HTERT RPE-1 (cell line): Measurements from ENCODE around the gene LYRM2.

Experiments used
- in situ Hi-C: fragments of 300-500 bp; cut with MboI; formaldehyde crosslinking; loops from 4 replicates; pipeline ENCODE4 v1.14.3; 2020; ENCODE audit warnings: low sequenced_read_pairs

LYRM2 gene, protein sequence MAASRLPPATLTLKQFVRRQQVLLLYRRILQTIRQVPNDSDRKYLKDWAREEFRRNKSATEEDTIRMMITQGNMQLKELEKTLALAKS

DNA sequence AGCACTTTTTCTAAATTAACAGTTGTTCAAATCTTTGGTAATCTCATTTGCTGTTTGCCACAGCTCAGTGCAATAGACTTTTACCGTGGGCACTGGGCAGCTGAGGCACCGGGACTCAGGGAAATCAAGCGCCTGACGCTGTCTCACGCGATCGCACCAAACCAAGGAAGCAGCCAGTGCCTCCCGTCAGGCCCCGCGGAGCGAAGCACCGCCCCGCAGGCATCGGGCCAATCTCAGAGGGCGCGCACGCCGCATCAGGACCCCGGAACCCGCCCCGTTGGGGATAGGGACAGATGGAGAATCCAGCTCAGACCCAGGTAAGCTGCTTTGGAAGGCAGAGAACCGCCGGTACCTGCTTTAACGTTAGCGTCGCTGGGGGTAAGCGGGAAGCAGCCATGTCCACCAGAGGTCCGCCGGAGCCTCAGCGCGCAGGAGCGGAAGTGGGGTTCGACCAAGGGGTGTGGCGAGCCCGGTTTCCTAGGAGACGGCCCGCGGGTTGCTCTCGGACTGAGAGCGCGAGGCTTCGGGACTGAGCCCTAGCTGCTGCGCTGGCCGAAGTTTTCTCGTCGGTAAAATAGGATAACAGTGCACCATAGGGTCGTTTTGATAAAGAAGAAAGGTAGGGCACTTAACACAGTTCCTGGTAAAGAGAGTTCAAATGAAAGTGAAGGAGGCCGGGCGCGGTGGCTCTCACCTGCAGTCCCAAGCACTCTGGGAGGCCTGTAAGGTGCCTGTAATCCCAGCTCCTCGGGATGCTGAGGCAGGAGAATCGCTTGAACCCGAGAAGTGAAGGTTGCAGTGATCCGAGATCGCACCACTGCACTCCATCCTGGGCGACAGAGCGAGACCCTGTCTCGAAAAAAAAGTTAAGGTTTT, at the start of gene LYRM2:
LYRM2 (minus strand) TSS at position 428 of the 876 bp plus-strand sequence; CDS start at position 397, 31 bp downstream.
- in situ Hi-C loops, result no loop called here

DNA sequence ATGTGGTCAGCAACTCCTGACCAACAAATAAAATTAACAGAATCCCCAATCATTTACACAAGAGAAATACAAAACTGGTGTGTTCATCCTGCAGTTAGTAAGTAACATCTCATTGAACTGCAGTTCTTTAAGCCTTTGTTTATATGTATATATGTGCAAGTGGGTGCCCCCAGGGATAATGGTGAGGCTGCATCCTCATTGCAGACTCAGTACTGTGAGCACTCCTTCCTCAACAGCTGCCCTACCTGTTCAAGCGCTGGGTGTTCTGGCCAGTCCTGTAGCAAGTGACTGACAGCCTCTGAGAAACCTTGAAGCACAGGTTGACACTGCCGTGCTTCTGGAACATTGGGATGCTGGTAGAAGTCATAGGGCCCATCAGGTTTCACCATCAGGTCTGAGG, 49.8 kb upstream of the LYRM2 start:
- in situ Hi-C loops, result no loop called here

DNA sequence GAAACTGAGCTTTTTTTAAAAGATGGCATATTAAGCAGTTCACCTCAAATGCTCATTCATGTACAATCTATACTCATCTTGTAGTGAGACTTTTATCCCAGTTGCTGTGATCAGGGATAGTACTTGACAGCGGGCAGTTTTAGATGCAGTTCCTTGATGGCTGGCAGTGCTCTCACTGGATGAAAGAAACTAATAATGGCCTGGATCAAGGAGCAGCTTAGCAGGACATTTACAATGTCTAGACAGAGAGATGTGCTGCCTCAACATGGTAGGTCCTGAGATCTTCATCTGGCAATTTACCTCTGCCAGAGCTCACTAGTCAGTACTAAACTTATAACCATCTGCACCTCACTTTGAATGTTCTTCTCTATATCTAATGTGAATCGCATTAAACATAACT, 46.8 kb upstream of the LYRM2 start:
- in situ Hi-C loops, result no loop called here

DNA sequence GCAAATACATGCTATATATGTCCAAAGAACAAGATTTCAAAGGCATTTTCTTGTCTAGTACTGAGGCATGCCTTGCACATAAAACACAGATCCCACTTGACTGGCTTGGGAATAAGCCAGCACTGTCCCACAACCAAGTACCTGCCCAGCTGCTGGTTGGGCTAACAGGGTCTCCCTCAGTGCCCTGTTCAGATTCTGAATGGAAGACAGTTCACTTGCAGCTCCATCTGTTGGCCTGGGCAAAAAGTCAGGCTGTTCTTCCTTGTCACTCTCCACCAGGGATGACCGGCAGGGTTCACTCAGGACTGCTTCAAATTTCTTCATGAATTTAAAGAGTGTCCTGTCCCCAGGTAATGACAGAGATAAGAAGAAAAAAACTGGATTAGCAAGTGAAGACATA, 44.4 kb upstream of the LYRM2 start:
- in situ Hi-C loops, result no loop called here

DNA sequence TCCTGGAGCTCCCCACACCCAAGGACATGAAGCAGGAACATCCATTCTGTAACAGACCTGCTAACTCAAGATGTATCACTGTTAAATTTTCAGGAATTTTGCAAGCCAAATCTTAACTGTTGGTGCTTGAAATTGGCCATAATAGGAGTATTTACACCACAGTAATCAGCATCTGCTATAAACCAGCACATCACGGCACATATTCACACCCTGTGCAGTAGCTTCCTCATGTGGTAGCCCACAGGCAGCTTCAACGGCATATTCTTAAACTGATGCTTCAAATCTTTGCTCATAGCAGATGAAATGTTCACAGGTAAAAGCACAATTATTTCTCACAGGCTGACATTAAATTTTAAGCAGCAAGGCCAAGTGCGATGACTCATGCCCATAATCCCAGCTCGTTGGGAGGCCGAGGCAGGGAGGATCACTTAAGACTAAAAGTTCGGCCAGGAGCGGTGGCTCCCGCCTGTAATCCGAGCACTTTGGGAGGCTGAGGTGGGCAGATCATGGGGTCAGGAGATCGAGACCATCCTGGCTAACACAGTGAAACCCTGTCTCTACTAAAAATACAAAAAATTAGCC, 43.5 kb upstream of the LYRM2 start:
- in situ Hi-C loops, result no loop called here

DNA sequence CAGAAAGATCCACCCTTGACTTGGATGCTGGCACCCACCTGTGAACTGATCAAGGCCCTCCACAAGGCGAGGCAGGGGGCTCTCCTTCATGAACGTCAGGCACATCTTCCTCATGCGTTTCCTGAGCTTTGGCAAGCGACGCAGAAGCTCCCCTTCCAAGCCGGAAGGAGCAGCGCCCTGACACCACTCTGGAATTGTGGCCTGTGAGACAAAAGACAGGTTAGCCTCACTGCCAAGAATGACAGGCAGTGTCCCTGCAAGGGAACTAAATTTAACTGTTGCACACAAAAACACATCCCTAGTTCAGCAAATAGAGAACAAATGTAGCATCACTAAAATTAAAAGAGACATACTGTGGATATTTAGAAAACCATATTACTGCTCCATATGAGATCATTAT, 42.0 kb upstream of the LYRM2 start:
- in situ Hi-C loops, result no loop called here

DNA sequence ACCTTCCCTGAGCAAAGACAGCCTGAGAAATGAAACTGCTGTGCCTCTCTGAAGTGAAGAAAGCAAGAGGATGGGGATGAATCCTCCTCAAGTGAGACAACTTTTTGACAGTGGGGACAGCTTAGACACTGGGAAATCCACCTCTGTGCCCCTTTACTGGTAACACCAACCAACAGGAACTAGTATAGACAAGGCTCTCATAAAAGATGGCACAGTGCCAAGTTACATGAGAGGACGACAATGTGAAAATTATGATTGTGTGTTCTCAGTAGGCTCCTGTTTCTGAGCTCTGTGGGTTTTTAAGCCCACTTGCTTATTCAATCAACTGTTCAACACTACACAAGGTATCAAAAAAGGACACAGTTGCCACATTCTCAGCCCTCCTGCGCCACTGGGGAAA, 41.6 kb upstream of the LYRM2 start:
- in situ Hi-C loops, result no loop called here

DNA sequence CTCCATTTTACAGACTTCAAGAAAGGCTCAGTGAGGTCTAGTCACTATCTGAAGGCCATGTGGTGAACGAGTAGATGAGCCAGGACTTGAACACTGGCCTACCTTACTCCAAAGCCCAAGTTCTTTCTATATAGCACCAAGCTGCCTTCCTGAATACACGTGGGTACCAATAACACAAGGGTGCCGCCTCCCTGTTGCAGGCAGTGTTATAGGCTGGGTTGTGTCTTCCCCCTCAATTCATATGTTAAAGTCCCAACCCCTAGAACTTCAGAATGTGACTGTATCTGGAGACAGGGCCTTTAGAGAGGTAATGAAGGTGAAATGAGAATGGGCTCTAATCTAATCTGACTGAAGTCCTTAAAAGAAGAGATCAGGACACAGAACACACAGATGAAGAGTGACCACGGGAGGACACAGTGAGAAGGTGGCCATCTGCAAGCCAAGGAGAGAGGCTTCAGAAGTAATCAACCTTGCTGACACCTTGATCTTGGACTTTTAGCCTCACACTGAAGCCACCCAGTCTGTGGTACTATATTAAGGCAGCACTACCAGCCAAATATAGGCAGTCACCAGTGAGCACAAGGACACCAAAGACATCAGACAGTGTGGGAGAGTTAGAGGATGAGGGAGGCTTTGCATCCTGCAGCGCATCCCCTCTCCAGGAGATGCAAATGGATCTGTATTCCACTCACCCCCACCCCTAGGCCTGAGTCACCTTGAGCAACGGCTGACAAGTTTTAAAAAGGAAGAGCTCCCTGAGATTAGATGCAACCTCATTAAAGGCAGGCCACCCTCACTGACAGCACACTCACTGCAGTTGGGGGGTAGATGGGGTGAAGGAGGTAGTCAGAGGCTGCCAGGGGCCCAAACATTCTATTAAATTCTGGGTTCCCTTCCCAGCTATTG, 40.9 kb upstream of the LYRM2 start:
- in situ Hi-C loops, result no loop called here

DNA sequence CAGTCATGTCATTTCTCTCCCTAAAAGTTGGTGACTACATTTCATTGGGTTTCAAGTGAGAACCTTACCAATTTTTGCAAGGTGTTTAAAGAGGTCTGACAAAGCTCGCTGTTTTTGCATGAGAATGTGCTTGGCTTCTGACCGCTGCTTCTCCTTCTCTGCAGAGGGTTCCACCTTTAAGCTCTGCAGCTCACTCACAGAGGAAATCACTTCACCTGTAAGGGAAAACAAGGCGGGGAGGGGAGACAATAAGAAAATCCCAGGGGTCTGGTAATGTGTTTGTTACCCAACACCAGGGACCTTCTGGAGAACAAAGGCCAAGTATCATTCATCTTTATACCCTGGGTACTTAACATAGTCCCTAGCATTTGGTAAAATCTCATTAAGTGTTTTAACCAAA, 40.0 kb upstream of the LYRM2 start:
- in situ Hi-C loops, result no loop called here

DNA sequence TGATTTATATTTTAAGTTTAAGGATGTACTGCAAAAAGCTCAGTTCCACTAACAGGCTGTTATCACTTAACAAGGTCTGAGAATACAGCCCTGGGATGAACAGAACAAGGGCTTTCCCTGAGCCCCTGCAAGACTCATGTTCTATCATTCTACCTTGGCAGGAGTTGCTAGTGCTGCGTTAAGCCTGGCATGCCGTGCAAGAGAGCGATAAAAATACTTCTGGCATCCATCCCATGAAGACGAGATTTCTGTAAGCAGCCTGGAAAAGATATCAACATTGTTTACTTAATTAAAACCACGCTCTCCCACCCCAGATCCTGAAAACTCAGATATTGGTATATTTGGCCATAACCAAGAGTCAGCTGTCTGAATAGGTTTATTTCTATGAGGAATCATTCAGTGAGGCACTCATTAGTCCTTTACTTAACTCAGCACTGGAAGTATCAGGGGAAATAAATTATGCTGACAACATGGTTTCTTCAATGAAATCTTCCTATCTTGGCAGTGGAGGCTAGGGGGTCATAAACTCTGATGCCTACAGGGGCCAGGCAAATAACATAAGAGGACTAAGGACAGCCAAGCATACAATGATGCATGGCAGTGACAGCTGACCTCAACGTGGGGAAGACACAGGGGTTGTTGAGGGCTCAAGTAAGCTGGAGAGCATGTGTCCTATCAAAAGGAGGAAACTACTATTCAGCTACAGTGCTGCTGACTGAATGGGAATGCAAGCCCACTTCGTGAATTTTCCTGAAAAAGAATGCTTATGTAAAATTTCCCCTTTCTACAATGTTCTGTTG, 37.6 kb upstream of the LYRM2 start:
- in situ Hi-C loops, result no loop called here

DNA sequence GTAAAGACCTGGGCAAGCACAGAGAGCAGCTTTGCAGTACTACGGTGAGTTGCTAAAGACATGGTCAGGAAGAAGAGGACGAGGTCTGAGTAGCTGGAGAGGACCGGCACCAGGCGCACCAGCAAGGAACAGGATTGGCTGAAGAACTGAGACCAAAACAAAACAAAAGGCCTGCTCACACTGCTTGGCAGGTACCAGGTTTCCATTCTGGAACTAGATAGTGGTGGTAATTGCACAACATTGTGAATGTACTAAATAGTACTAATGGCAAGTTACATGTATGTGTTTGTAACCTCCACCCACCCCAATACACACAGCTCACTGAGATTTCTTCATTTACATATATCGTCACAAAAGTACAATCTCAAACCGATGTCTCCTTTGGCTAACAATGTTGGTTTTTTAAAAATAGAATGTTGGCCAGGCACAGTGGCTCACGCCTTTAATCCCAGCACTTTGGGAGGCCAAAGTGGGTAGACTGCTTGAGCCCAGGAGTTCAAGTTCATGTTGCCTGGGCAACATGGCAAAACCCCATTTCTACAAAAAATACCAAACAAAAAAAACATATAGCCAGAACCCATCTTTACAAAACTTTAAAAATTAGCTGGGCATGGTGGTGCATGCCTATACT, 32.5 kb upstream of the LYRM2 start:
- in situ Hi-C loops, result no loop called here

DNA sequence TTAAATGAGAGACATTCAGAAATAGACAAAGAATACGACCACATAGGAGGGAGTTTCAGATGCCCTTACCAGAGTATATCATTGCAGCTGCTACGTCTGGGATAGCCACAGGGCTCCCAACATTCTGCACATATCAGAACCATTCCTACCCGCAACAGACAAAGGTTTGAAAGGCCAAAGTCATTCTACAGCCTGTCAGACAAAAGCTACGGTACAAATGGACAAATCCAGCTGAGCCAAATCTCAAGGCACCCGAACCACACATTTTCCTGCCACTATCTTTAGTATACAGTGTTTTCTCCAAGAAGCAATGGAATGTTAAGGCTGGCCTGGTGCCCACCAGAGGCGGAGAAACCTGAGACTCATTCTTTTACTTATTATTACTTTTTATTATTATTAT, 30.5 kb upstream of the LYRM2 start:
- in situ Hi-C loops, result no loop called here

DNA sequence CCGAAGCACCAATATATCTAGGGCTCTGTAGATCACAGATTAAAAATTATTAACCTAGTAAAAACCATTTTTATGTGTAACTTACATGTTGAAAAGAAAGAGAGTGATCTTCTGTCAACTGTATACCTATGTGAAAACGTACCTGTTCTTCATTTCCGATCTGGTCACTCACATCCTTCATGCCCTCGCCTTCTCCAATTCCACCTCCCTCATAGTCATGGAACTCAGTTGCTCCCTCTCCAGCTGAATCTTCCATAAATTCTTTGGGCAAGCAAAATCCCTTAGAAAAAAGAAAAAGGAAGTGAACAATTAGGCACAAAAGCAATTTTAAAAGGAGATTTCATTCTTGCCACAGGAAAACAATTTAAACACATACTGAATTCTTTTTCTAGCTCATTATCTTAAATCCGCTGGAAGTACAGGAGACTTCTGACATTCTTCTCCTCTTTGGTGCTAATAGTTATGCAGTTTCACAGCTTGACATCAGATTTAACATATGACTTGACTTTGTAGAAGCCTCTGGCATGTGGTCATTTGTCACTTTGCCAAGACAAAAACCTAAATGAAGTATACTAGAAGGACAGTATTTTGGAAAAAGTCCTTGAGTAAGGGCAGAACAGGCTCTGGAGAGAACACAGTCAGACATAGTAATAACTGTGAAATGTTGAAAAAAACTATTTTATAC, 29.5 kb upstream of the LYRM2 start:
- in situ Hi-C loops, result no loop called here

DNA sequence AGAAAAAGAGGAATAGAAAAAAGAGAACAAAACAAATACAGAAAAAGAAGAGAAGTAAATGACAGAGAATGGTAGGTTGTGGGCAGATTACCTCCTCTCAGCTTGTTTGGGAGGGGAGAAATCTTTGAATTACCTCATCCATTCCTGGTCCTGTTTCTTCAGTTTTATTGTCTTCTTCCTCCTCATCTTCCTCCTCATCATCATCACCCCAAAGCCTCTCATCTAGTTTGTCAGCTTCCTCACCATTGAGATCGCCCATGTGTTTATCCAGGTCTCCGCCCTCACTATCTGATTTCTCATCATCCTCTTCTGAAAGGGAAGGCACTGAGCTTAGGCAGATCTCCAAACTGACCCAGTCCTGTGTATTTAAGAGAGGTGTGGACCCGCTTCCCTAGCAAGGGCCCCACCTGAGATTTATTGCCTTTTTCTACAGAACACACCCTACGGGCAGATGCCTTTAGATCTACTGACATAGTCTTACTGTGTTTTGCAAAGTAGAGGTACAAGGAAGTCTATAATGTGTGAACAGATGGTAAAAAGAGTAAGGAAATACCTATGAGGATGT, 24.2 kb upstream of the LYRM2 start:
- in situ Hi-C loops, result no loop called here

DNA sequence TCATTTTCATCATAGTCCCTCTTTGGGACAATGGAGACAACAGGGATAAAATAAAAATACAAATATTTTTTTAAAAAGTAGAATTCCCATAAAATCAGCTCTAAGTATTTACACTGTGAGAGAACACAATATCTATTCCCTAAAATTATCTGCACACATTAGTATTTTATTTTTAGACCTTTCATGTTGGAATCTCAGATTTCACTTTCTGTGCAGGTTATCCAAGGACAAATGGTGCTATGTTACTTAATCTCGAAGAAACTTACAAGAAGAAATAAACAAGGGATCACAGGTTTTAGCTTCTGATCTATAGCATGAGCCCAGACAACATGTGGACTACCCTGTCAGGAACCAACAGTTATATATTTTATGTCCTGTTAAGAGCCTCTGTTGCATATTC, 23.0 kb upstream of the LYRM2 start:
- in situ Hi-C loops, result no loop called here

DNA sequence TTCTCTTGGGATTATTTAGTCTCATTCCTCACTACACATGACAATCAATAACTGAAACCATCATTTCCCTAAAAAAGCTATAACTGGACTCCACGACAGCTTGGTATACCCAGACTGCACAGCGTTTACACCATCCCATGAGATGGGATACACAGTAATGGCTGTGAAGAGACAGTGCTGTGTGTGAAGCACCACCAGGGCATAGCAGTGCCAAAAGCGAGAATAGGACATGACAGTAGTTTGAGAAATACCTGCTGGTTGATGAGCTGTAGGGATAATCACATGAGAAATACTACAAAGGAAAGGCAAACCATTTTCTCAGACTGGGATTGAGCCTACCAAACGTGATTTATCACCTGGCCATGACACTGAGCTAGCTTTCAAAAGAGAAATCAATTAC, 22.4 kb upstream of the LYRM2 start:
- in situ Hi-C loops, result no loop called here

DNA sequence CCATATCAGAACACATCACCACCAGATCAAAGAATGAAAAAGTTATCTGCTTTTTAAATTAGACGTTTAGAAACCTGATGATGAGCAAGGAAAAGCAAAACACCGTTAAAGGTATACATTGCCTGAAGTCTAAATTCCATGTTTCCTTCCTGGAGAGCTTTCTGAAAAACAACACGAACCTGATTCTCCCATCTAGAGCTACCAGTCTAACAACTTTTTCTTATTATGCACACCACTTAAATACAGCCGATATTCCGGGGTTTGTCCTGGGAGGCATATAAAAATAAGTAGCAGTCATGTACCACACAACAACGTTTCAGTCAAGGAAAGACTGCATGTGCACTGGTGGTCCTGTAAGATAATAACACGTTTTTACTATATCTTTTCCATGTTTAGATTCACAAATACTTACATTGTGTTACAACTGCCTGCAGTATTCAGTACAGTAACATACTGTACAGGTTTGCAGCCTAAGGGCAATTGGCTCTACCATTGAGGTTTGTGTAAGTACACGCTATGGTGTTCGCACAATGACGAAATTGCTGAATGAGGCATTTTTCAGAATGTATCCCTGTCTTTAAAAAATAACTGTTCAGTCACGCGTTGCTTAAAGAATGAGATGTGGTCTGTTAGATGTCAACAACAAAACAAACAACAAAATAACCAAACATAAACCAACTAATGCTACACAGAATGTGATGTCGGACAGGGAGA, 19.1 kb upstream of the LYRM2 start:
- in situ Hi-C loops, result no loop called here

DNA sequence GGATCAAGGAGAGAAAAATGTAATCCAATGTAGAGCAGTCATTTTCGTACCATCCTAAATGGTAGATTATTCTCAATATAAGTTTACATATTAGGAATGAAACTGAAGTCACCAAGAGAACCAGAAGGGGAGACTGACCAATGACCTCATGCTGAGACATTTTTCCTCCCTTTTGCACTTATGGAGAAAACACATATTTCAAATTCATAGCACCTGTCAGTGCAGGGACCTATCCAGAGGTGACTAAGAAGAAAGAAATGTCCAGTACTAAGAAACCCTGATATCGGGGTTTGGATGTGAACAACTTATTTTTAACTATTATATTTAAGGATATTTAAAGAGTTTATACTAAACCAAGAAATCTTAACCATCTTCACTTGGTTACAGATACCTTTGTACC, 16.6 kb upstream of the LYRM2 start:
- in situ Hi-C loops, result no loop called here

DNA sequence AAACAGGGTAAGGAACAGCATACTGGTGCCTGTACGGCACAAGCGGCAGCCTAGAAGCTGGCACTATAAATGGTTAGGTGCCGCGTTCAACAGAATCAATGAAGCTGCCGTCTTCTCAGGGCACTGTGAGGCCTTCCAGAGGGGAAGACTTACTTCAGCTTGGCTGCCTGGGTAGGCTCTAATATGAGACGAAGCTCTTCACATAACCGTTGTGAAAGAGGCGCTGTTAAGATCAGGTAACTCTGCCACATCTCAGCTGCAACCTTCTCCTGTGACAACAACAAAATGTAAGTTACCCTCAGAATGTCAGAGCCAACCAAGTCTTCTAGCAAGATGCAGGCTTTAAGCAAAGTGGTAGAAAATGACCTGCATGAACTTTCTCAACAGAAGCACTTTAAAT, 12.0 kb upstream of the LYRM2 start:
- in situ Hi-C loops, result no loop called here
